A673 (cell line): ENCODE measurements around the gene CYP27C1.
"Not testable (repeated sequence)": the region's sequence is repeated elsewhere in the genome, so short reads cannot be mapped to it uniquely, and the experiment has no call there.

Experiments used
- EZH2 ChIP-seq: fragments of 200-600 bp; sonication (generic); IDR thresholded peaks from 2 replicates; pipeline ENCODE4 v1.6.1; 2017; ENCODE audit warnings: borderline replicate concordance, low read depth, mild to moderate bottlenecking, mixed read lengths, antibody characterized with exemption, low read length; ENCODE audit not compliant: poor library complexity, severe bottlenecking
- TF ChIP-seq, protein P1 (sequence below): fragments of 300-800, 200-600 bp; sonication (generic); conservative IDR thresholded peaks from 2 replicates; pipeline ENCODE4 v1.5.1; 2017; ENCODE audit warnings: low read depth, mild to moderate bottlenecking, antibody characterized with exemption, low read length, moderate library complexity, mixed read lengths

DNA sequence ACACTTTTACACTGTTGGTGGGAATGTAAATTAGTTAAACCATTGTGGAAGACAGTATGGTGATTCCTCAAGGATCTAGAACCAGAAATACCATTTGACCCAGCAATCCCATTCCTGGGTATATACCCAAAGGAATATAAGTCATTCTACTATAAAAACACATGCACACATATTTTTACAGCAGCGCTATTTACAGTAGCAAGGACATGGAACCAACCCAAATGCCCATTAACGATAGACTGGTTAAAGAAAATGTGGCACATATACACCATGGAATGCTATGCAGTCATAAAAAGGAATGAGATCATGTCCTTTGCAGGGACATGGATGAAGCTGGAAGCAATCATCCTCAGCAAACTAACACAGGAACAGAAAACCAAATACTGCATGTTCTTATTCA, 5.9 kb downstream of the CYP27C1 start:
- TF ChIP-seq, protein P1, sequence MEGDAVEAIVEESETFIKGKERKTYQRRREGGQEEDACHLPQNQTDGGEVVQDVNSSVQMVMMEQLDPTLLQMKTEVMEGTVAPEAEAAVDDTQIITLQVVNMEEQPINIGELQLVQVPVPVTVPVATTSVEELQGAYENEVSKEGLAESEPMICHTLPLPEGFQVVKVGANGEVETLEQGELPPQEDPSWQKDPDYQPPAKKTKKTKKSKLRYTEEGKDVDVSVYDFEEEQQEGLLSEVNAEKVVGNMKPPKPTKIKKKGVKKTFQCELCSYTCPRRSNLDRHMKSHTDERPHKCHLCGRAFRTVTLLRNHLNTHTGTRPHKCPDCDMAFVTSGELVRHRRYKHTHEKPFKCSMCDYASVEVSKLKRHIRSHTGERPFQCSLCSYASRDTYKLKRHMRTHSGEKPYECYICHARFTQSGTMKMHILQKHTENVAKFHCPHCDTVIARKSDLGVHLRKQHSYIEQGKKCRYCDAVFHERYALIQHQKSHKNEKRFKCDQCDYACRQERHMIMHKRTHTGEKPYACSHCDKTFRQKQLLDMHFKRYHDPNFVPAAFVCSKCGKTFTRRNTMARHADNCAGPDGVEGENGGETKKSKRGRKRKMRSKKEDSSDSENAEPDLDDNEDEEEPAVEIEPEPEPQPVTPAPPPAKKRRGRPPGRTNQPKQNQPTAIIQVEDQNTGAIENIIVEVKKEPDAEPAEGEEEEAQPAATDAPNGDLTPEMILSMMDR: not testable (repeated sequence)
- not testable (repeated sequence) for TF ChIP-seq EZH2
